Fibroblast of lung (primary cell): ENCODE data around the gene GAB2. TPM values are rescaled to one million over a fixed set of nuclear protein-coding genes. Genes with fewer than 3 reads are reported as not detected.

Experiments
- DNase-seq, 2 donors: peaks; one replicate each; pipeline versions ENCODE4 v3.0.0 to v3.0.0-alpha.2; 2010; ENCODE audit warnings: low read depth in 2 of 2
- H2AFZ ChIP-seq: 2 replicates; pipeline ENCODE4 v1.5.1; 2012; ENCODE audit warnings: low read length, control low read depth, inconsistent platforms
- H3K27ac ChIP-seq: 2 replicates; pipeline ENCODE4 v1.5.1; 2011; ENCODE audit warnings: low read length, control low read depth; ENCODE audit not compliant: insufficient read depth
- H3K27me3 ChIP-seq: 2 replicates; pipeline ENCODE4 v1.5.1; 2011; ENCODE audit warnings: mild to moderate bottlenecking, low read length; ENCODE audit not compliant: control insufficient read depth, insufficient read depth
- H3K36me3 ChIP-seq: 2 replicates; pipeline ENCODE4 v1.5.1; 2011; ENCODE audit warnings: low read length; ENCODE audit not compliant: control insufficient read depth, insufficient read depth
- H3K4me1 ChIP-seq: 2 replicates; pipeline ENCODE4 v1.5.1; 2011; ENCODE audit warnings: low read length; ENCODE audit not compliant: control insufficient read depth, insufficient read depth; ENCODE audit errors: extremely low read depth
- H3K4me2 ChIP-seq: 2 replicates; pipeline ENCODE4 v1.5.1; 2011; ENCODE audit warnings: low read length, control low read depth; ENCODE audit not compliant: insufficient read depth; ENCODE audit errors: extremely low read depth
- H3K4me3 ChIP-seq, 4 experiments: fragments of 200-600 bp in 1 of 4; sonication (generic) in 1 of 4; replicated peaks in 1 of 4; 2 replicates each; pipeline ENCODE4 v1.5.1; 2011 to 2016; ENCODE audit warnings: low read length in 4 of 4, low read depth in 3 of 4, mild to moderate bottlenecking in 3 of 4, control low read depth in 2 of 4, inconsistent platforms in 1 of 4, mixed read lengths in 1 of 4; ENCODE audit not compliant: insufficient read depth in 1 of 4; ENCODE audit errors: control extremely low read depth in 1 of 4
- H3K79me2 ChIP-seq: 2 replicates; pipeline ENCODE4 v1.5.1; 2012; ENCODE audit warnings: mild to moderate bottlenecking, low read length, inconsistent platforms; ENCODE audit not compliant: control insufficient read depth, insufficient read depth
- H3K9ac ChIP-seq: 2 replicates; pipeline ENCODE4 v1.5.1; 2011; ENCODE audit warnings: mild to moderate bottlenecking, low read length, control low read depth; ENCODE audit not compliant: insufficient read depth
- H3K9me3 ChIP-seq: 2 replicates; pipeline ENCODE4 v1.5.1; 2012; ENCODE audit warnings: low read depth, low read length; ENCODE audit not compliant: control insufficient read depth, insufficient read depth
- H4K20me1 ChIP-seq: 2 replicates; pipeline ENCODE4 v1.5.1; 2011; ENCODE audit warnings: low read length; ENCODE audit not compliant: control insufficient read depth, insufficient read depth; ENCODE audit errors: extremely low read depth
- EZH2 ChIP-seq: IDR thresholded peaks from 2 replicates; pipeline ENCODE4 v1.5.1; 2012; ENCODE audit warnings: low read length, control low read depth, mild to moderate bottlenecking; ENCODE audit errors: missing control alignments
- polyA plus RNA-seq, 2 donors: library from polyadenylated mRNA; depleted of rRNA in 1 of 2; stranded (reverse) in 1 of 2; unstranded in 1 of 2; fragments of >200 nt; gene quantifications; 2 replicates each; pipeline ENCODE4 v1.2.1, GENCODE V29; 2011 to 2012; ENCODE audit warnings: missing spikeins in 1 of 2
- total RNA-seq: library from RNA; depleted of rRNA; stranded (reverse); fragments of >200 nt; gene quantifications from 2 replicates; pipeline ENCODE4 v1.2.1, GENCODE V29; 2014
- TF ChIP-seq, protein P1 (sequence below), 2 donors: IDR thresholded peaks in 1 of 2; conservative IDR thresholded peaks in 1 of 2; 1 replicate in 1 of 2; 2 replicates in 1 of 2; pipeline ENCODE4 v1.5.1; 2011 to 2012; ENCODE audit warnings: low read length in 2 of 2, control low read depth in 1 of 2, inconsistent platforms in 1 of 2, low read depth in 1 of 2, mild to moderate bottlenecking in 1 of 2

The GAB2 gene
- total and polyA plus RNA-seq, 2 donors (not counting 1 experiment from before 2014, with no cell fraction given): 7.1 to 14.0 TPM

DNA sequence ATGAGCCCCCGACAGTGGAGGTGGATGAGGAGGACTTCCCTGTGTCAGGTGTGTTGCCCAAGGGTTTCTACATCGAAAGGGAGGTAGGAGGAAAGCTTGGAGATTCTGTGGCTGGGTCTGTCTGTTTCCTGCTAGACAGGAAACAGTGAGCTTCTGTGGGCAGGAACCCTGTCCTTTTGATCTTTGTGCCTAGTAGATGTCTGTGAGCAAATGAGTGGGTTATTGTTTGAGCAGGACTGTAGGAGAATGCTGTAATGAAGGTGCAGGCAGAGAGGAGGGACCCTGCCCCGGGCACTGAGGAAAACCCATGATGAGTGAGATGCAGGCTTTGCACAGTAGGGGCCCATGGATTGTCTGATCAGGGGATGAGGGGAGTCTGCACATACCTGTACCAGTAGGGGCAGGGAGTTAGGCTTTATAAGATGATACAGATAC is 214.9 kb downstream of the GAB2 start:
- no peak overlapping the region for H3K4me2 ChIP-seq
- H3K4me3 ChIP-seq: no peak overlapping the region
- no peak overlapping the region for H2AFZ ChIP-seq
- no peaks in the 10 kb centered on the region for H4K20me1 ChIP-seq
- no peak for DNase-seq
- peaks cover 19% of the 10 kb centered on the region for H3K36me3 ChIP-seq
- no peaks in the 10 kb centered on the region for H3K27me3 ChIP-seq
- no peak overlapping the region for H3K27ac ChIP-seq
- no peak for TF ChIP-seq EZH2
- TF ChIP-seq, protein P1, sequence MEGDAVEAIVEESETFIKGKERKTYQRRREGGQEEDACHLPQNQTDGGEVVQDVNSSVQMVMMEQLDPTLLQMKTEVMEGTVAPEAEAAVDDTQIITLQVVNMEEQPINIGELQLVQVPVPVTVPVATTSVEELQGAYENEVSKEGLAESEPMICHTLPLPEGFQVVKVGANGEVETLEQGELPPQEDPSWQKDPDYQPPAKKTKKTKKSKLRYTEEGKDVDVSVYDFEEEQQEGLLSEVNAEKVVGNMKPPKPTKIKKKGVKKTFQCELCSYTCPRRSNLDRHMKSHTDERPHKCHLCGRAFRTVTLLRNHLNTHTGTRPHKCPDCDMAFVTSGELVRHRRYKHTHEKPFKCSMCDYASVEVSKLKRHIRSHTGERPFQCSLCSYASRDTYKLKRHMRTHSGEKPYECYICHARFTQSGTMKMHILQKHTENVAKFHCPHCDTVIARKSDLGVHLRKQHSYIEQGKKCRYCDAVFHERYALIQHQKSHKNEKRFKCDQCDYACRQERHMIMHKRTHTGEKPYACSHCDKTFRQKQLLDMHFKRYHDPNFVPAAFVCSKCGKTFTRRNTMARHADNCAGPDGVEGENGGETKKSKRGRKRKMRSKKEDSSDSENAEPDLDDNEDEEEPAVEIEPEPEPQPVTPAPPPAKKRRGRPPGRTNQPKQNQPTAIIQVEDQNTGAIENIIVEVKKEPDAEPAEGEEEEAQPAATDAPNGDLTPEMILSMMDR (conservative IDR thresholded peaks at IDR 0.05 in 1 of 2, IDR thresholded peaks at IDR 0.05 in 1 of 2; ENCODE audit: low read depth in 1 of 2, low read length in 2 of 2): no peak
- no peaks in the 10 kb centered on the region for H3K79me2 ChIP-seq
- no peaks in the 10 kb centered on the region for H3K4me1 ChIP-seq
- no peaks in the 10 kb centered on the region for H3K9me3 ChIP-seq
- no peak overlapping the region for H3K9ac ChIP-seq

DNA sequence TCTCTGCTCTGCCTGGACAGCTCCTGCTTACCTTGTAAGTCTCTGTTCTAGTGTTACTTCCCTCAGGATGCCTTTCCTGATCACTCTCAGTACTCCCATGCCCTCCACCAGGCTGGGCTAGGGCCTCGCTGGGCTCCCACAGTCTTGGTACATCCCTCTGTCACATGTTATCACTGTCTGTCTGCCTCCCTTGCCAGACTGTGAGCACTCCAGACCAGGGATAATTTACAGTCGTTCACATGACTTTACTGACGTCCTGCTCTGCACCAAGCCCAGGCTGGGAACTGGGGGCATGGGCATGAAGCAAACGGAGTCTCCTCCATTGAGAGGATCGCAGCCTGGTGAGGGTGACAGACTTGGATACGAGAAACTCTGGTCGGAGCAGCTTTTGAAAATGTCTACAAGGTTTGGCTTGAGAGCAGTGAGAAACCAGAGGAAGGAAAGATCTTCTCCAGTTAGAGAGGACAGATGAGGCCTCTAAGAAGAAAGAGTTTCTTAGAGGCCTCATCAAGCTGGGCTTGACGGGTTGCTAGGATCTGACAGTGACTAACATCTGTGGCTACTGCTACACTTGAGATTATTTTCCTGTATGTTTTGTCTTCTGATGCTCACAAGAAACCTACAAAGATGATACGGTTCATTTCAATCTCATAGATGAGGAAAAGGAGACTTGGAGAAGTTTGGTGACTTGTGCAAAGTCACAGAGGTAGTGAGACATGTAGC is 216.4 kb downstream of the GAB2 start:
- H3K4me3 ChIP-seq: no peak overlapping the region
- H3K27ac ChIP-seq: no peak overlapping the region
- H3K9ac ChIP-seq: no peak overlapping the region
- DNase-seq: no peak
- no peak overlapping the region for H2AFZ ChIP-seq
- no peaks in the 10 kb centered on the region for H3K79me2 ChIP-seq
- no peak overlapping the region for H3K4me2 ChIP-seq
- H3K9me3 ChIP-seq: no peaks in the 10 kb centered on the region
- H4K20me1 ChIP-seq: no peaks in the 10 kb centered on the region
- peaks cover 18% of the 10 kb centered on the region for H3K36me3 ChIP-seq
- no peaks in the 10 kb centered on the region for H3K27me3 ChIP-seq
- no peaks in the 10 kb centered on the region for H3K4me1 ChIP-seq
- TF ChIP-seq EZH2: no peak
- TF ChIP-seq, protein P1 (conservative IDR thresholded peaks at IDR 0.05 in 1 of 2, IDR thresholded peaks at IDR 0.05 in 1 of 2; ENCODE audit: low read depth in 1 of 2, low read length in 2 of 2): no peak

DNA sequence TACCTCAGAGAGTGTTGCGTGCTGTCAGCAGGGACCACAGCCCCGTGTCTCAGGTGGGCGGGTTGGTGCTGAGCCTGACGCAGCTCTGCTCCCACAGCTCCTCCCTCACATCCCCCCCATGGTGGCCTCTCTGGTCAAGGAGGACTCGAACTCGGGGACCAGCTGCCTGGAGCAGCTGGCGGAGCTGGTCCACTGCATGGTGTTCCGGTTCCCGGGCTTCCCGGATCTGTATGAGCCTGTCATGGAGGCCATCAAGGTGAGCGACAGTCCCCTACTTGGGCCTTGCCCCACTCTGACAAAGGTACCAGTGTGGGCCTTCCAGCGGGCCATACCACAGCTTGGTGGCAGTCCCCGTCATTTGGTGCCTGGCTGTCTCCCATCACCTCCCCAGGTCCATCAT is 217.1 kb downstream of the GAB2 start:
- Histone ChIP-seq H3K79me2 (peaks cover under 1% of the 10 kb centered on the region), H3K27me3 (no peaks in the 10 kb centered on the region), H3K36me3 (peaks cover 18% of the 10 kb centered on the region), H3K4me2 (no peak overlapping the region), H4K20me1 (no peaks in the 10 kb centered on the region), H3K9ac (no peak overlapping the region), H3K9me3 (no peaks in the 10 kb centered on the region), H3K27ac (no peak overlapping the region), H3K4me3 (no peak overlapping the region), H2AFZ (no peak overlapping the region), H3K4me1 (no peaks in the 10 kb centered on the region)
- TF ChIP-seq EZH2: no peak
- TF ChIP-seq, protein P1 (conservative IDR thresholded peaks at IDR 0.05 in 1 of 2, IDR thresholded peaks at IDR 0.05 in 1 of 2; ENCODE audit: low read depth in 1 of 2, low read length in 2 of 2): no peak
- DNase-seq: no peak
